Jurkat, Clone E6-1 (cell line): ENCODE data around the gene SULT1A2.
"Not testable (repeated sequence)": the region's sequence is repeated elsewhere in the genome, so short reads cannot be mapped to it uniquely, and the experiment has no call there.

Experiments
- DNase-seq: peaks from one replicate; pipeline ENCODE4 v3.0.0-alpha.2; 2011; ENCODE audit warnings: low read depth, low spot score
- H3K4me3 ChIP-seq: 2 replicates; pipeline ENCODE4 v1.5.1; 2011; ENCODE audit warnings: mild to moderate bottlenecking, low read length, control low read depth, moderate library complexity

The SULT1A2 gene

DNA sequence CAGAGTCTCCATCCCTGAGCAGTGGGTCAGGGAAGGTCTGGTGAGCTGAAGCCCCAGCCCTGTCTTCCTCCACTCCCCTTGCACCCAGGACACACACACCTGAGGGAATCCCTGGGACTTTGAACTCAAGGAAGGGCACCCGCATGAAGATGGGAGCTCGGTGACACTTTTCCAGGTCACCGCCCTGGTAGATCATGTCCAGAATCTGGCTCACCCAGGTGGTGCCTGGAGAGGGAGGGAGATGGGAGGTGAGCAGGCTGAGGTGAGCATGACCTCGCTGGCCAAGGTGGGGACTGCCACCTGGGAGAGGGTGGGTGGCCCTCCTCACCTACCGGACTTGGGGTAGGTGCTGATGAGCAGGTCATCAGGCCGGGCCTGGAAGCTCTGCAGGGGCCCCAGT lies 1.4 kb downstream of the SULT1A2 start:
- DNase-seq, H3K4me3 ChIP-seq: not testable (repeated sequence)

DNA sequence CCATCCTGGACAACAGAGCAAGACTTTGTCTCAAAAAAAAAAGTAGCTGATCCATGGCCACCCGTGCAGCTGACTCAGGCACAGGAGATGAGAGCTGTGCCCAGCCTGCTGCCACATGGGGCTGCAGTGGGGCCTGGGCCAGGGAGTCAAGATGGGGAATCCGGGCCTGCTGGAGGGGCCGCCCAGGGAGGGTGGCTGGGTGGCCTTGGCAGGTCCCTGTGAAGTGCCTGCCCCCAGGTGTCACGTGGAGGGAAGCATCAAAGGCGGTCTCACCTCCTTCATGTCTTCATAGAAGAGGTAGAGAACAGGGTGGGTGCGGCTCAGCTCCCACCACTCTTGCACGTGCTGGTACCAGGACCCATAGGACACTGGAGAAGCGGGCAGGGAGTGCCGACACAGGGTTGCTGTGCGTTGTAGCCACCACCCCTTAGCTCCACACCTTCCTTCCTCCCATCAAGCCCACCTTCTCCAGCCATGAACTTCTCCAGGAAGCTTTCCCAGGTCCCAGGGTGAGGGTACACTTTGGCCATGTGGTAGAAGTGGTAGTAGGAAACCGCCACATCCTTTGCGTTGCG lies 3.8 kb downstream of the SULT1A2 start:
- no peak overlapping the region for H3K4me3 ChIP-seq
- DNase-seq: no peak

GRCh38 chr16:28592511-28592910 lies 4.3 kb downstream of the SULT1A2 start:
- H3K4me3 ChIP-seq: no peak overlapping the region
- no peak for DNase-seq

DNA sequence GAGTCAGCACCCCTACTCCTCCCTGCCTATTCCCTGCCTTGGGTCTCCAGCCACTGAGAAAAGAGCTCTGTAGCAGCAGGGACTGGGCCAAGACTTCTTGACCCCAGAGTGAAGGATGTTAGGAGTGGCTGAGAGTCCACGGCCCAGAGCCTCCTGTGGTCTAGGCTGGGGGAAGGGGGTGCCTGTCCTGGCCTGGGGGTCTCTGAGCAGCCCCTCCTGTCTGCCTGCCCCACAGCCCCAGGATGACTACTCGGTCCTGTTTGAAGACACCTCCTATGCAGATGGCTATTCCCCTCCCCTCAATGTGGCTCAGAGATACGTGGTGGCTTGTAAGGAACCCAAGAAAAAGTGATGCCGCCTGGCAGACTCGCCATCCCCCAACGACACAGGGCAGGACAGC lies 5.5 kb downstream of the SULT1A2 start:
- no peak overlapping the region for H3K4me3 ChIP-seq
- no peak for DNase-seq

- no peak for DNase-seq
- no peak overlapping the region for H3K4me3 ChIP-seq
Observed at GRCh38 chr16:28590384-28591340, 6.2 kb downstream of the SULT1A2 start.

GRCh38 chr16:28589930-28590329 lies 6.9 kb downstream of the SULT1A2 start:
- DNase-seq: no peak

GRCh38 chr16:28589069-28589468 lies 7.8 kb downstream of the SULT1A2 start:
- no peak overlapping the region for H3K4me3 ChIP-seq
- DNase-seq: no peak

More at GRCh38 chr16:28589930-28590329, 6.9 kb downstream of the SULT1A2 start:
- H3K4me3 ChIP-seq: no peak overlapping the region

GRCh38 chr16:28587386-28587785 lies 9.5 kb downstream of the SULT1A2 start:
- H3K4me3 ChIP-seq: no peak overlapping the region
- DNase-seq: no peak

- H3K4me3 ChIP-seq: no peak overlapping the region
- DNase-seq: no peak
Observed at GRCh38 chr16:28586466-28586865, 10.4 kb downstream of the SULT1A2 start.

DNA sequence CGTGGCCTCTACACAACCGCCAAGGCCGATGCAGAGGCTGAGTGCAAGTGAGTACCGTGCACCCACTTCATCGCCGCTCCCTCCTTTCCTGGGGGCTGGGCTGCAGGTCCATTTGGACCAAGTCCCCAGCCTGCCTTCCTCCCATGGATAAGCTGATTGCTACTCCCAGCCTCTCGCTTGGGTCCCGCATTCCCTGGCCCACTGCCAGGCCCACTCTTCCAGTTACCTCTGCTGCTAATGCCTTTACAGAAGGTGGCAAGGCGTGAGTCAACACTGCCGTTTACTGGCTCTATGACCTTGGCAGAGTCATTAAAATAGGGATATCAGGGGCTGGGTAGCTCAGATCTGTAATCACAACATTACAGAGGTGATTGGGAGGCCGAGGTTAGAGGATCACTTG lies 11.2 kb downstream of the SULT1A2 start:
- DNase-seq: no peak

GRCh38 chr16:28580726-28581315 lies 16.0 kb downstream of the SULT1A2 start:
- no peak for DNase-seq
- H3K4me3 ChIP-seq: no peak overlapping the region

More for the DNA sequence above, 11.2 kb downstream of the SULT1A2 start:
- H3K4me3 ChIP-seq: no peak overlapping the region

DNA sequence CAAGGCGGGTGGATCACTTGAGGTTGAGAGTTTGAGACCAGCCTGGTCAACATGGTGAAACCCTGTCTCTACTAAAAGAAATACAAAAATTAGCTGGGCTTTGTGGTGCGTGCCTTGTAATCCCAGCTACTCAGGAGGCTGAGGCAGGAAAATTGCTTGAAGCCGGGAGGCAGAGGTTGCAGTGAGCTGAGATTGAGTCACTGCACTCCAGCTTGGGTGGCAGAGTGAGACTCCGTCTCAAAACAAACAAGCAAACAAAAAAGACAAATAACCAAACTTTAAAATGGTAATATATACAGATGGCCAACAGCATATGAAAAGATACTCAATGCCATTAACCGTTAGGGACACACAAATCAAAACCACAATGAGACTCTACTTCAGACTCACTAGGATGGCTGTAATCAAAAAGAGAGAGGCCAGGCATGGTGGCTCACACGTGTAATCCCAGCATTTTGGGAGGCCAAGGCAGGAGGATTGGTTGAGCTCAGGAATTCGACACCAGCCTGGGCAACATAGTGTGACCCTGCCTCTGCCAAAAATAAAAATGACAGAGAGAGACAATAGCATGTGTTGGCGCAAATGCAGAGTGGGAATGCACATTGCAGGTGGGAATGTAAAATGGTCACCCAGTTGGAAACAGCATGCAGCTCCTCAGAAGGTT lies 21.3 kb downstream of the SULT1A2 start:
- H3K4me3 ChIP-seq: no peak overlapping the region
- DNase-seq: no peak

- H3K4me3 ChIP-seq: no peak overlapping the region
Observed at GRCh38 chr16:28574925-28575324, 21.9 kb downstream of the SULT1A2 start.

DNA sequence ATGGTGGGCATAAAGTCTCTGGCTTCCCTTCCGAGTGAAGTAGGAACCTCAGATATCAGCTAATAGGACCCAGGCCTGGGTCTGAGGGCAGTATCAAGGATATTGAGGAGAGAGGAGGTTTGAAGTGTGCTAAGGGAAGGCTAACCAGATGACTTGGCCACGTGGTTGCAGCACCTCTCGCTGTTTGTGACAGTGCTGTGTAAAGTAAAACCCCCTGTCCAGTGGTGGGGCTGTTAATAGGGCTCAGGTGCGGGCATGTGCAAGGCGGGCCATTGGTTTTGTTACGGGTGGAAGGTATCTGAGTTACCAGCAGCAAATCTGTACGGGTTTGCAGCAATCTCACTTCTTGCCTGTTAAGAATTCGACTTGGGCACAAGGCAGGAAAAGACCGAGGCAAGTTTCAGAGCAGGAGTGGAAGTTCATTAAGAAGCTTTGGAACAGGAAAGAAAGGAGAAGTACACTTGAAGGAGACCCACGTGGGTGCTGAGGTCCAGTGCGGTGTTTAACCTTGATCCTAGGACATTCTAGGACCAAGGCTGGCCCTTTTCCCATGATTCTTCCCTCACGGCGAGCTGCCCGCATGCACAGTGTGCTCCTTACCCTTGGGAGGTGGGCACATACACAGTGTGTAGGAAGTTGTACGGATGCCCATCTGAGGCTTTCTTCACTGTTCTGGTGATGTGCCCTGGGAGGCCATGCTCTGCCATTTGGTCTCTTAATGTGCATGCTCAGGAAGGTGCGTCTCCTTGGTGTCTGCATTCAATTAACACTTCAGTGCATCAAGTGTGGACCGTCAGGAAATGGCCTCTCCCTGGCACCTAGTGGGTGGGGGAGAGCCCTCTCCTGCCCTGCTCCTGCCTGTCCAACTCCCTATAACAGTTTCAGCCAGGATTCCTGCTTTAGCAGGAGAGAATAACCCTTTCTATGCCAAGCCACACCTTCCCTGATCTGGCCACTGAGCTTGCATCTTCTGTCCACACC lies 22.8 kb downstream of the SULT1A2 start:
- no peak overlapping the region for H3K4me3 ChIP-seq
- DNase-seq: no peak

More at GRCh38 chr16:28574925-28575324, 21.9 kb downstream of the SULT1A2 start:
- DNase-seq: no peak

DNA sequence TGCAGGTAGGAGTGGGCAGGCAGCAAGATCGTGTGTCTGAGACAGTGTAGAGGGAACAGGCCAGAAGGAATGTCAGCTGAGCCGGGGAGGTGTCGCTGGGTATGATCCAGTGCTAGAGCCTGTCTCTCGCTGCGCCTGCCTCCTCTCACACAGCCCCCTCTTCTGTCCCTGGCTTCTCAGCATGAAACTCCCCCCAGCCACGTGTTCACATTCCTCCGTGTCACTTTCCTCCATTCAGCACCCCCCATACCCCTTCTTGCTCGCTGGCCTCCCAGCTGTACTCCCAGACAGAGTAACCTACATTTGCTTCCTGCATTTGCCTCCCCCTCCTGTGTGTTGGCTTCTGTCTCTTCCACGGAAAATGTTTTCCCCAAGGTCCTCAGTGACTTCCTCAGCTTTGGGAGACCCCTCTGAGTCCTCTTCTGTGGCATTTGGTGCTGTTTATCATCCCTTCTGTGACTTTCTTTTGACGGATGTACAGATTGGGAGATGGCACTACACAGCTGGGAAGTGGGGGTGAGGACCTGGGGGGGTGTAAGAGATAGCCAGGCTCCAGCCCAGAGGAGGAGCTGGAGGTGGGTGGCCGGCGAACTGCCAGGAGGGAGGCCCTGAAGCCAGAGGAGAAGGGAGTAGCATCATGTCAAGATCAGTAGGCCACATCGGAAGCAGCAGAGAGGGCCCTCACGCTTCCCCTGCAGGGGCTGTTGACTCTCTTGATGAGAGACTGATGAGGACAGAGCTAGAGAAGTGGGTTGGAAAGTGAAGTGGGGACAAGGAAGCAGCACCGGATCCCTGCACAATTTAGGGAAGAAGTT lies 23.9 kb downstream of the SULT1A2 start:
- H3K4me3 ChIP-seq: no peak overlapping the region
- DNase-seq: no peak

DNA sequence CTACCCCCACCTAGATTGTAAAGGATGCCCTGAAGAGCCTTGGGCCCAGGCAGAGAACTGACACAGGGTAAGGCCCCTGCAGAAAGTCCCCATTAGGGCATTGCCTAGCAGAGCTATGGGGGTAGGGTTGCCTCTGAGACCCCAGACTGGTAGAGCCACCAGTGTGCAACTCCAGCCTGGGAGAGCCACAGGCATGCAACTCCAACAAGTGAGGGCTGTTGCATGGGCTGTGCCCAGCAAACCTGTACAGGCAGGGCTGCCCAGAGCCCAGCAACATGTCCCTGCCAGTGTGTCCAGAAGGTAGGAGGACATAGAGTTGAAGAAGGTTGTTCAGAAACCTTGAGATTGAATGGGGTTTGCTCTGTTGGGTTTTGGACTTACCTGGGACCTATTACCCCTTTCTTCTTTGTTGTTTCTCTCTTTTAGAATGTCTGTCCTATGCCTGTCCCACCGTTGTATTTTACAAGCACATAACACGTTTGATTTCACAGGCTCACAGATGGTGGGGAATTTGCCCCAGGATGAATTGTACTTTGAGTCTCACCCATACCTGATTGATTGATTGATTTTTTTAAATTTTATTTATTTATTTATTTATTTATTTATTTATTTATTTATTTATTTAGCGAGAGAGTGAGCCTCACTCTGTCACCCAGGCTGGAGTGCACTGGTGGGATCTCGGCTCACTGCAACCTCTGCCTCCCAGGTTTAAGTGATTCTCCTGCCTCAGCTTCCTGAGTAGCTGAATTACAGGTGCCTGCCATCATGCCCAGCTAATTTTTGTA lies 26.7 kb downstream of the SULT1A2 start:
- no peak for DNase-seq
- no peak overlapping the region for H3K4me3 ChIP-seq

DNA sequence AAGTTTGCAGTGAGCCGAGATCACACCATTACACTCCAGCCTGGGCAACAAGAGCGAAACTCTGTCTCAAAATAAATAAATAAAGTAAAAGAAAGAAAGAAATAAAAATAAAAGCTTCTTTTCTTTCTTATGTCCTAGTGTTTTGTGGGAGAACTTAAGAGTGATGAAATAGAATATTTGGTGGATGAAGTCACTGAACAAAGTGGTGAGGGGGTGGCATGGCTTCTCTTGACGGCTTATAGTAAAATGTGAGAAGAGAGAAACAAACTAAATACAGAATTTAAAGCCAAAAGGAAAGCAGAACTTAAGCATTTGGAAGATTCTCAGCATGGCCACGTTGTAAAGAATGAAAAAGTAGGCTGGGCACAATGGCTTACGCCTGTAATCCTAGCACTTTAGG lies 27.8 kb downstream of the SULT1A2 start:
- H3K4me3 ChIP-seq: no peak overlapping the region
- no peak for DNase-seq
